ENCODE data around the gene CGN. TPM values are rescaled to one million over a fixed set of nuclear protein-coding genes. Genes with fewer than 3 reads are reported as not detected.

The CGN gene
- total RNA-seq, 1 donor from 2014 or later, result not detected

DNA sequence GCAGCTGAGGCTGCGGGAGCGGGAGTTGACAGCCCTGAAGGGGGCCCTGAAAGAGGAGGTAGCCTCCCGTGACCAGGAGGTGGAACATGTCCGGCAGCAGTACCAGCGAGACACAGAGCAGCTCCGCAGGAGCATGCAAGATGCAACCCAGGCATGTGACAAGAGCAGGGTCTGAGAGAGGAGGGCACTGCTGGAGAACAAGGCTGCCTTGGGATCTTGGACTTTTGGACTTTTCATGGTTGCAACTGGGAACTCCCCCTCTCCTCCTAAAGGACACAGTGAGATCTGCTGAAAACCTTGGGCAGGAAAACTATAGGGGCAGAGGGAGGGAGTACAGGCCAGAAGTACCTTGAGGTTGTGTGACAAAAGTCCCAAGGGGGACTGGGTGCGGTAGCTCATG lies 13.5 kb downstream of the CGN start:
- Histone ChIP-seq H3K27me3 (no peaks in the 10 kb centered on the region), H3K4me1 (no peaks in the 10 kb centered on the region), H3K4me3 (no peak overlapping the region), H3K9me3 (no peaks in the 10 kb centered on the region), H3K27ac (no peak overlapping the region), H3K36me3 (no peaks in the 10 kb centered on the region)
- intact Hi-C loops (cut with DNase I), result no loop called here
- TF ChIP-seq, protein P1, sequence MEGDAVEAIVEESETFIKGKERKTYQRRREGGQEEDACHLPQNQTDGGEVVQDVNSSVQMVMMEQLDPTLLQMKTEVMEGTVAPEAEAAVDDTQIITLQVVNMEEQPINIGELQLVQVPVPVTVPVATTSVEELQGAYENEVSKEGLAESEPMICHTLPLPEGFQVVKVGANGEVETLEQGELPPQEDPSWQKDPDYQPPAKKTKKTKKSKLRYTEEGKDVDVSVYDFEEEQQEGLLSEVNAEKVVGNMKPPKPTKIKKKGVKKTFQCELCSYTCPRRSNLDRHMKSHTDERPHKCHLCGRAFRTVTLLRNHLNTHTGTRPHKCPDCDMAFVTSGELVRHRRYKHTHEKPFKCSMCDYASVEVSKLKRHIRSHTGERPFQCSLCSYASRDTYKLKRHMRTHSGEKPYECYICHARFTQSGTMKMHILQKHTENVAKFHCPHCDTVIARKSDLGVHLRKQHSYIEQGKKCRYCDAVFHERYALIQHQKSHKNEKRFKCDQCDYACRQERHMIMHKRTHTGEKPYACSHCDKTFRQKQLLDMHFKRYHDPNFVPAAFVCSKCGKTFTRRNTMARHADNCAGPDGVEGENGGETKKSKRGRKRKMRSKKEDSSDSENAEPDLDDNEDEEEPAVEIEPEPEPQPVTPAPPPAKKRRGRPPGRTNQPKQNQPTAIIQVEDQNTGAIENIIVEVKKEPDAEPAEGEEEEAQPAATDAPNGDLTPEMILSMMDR (IDR thresholded peaks at IDR 0.05), result no peak
- no peak for DNase-seq (ENCODE audit: low spot score in 2 of 2)

DNA sequence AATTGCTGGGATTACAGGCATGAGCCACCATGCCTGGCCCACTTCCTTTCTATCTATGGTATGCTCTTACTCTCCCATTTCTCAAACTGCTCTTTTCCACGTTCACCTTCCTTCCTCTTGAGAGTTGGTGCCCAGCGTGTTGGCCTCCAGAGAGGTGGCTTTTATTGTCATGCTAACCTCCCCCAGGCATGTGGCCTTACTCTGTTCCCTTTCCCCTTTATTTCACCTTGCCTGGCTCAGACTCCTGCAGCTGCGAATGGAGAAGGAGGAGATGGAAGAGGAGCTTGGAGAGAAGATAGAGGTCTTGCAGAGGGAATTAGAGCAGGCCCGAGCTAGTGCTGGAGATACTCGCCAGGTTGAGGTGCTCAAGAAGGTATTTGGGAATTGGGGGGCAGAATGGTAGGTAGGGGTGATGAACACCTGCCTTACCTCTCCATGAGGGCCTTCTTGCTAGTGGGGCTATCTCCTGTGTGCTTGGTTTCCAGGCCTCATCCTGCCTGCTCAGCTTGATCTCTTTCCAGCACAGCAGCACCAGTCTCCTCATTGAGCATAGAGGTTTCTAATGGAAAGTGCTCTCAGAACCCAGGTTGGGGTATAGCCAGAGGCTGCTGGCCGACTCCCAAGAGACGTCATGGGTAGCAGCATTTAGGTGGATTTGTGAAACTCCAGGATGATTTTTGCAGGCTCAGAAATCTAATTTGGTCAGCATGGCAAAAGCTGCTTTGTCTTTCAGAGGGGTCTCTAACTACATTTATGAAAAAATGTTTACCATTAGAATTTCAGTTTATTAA lies 15.7 kb downstream of the CGN start:
- TF ChIP-seq, protein P1 (IDR thresholded peaks at IDR 0.05), result no peak
- intact Hi-C loops (cut with DNase I), result no loop called here

DNA sequence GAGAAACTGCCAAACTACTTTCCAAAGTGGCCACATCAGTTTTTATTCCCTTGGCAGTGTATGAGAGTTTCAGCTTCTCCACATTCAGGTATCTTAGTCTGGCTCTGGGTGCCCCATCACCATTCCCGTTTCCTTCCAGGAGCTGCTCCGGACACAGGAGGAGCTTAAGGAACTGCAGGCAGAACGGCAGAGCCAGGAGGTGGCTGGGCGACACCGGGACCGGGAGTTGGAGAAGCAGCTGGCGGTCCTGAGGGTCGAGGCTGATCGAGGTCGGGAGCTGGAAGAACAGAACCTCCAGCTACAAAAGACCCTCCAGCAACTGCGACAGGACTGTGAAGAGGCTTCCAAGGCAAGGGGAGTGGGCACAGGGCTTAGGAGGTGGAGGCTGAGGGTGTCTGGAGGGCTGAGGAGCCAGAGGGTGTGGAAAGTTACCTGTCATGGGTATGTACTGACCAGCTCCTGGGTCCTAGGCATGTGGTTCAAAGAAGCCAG lies 18.1 kb downstream of the CGN start:
- Histone ChIP-seq H3K4me1 (no peaks in the 10 kb centered on the region), H3K36me3 (no peaks in the 10 kb centered on the region), H3K4me3 (no peak overlapping the region), H3K27ac (no peak overlapping the region), H3K27me3 (no peaks in the 10 kb centered on the region), H3K9me3 (no peaks in the 10 kb centered on the region)
- intact Hi-C loops (cut with DNase I), result no loop called here
- DNase-seq (ENCODE audit: low spot score in 2 of 2), result no peak
- TF ChIP-seq, protein P1 (IDR thresholded peaks at IDR 0.05), result no peak

More for the DNA sequence above, 15.7 kb downstream of the CGN start:
- Histone ChIP-seq H3K9me3 (no peaks in the 10 kb centered on the region), H3K4me1 (no peaks in the 10 kb centered on the region), H3K27me3 (no peaks in the 10 kb centered on the region), H3K36me3 (no peaks in the 10 kb centered on the region), H3K4me3 (no peak overlapping the region), H3K27ac (no peak overlapping the region)
- no peak for DNase-seq (ENCODE audit: low spot score in 2 of 2)

DNA sequence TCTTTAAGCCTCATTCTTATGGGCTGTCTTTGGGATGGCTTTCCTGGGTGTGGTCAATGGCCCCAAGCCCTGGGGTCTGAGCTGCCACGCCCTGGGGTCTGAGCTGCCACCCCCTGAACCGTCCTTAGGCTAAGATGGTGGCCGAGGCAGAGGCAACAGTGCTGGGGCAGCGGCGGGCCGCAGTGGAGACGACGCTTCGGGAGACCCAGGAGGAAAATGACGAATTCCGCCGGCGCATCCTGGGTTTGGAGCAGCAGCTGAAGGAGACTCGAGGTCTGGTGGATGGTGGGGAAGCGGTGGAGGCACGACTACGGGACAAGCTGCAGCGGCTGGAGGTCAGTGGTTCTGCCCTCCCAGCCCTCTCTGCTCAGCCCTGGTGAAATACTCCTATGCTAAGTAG lies 18.6 kb downstream of the CGN start:
- Histone ChIP-seq H3K4me1 (no peaks in the 10 kb centered on the region), H3K27ac (no peak overlapping the region), H3K27me3 (no peaks in the 10 kb centered on the region), H3K9me3 (no peaks in the 10 kb centered on the region), H3K36me3 (no peaks in the 10 kb centered on the region), H3K4me3 (no peak overlapping the region)
- TF ChIP-seq, protein P1 (IDR thresholded peaks at IDR 0.05), result no peak
- intact Hi-C loops (cut with DNase I), result loop anchor here (5.0 kb wide), 1 partner anchor 87 kb away; no protein-coding TSS in a partner anchor
- no peak for DNase-seq (ENCODE audit: low spot score in 2 of 2)

DNA sequence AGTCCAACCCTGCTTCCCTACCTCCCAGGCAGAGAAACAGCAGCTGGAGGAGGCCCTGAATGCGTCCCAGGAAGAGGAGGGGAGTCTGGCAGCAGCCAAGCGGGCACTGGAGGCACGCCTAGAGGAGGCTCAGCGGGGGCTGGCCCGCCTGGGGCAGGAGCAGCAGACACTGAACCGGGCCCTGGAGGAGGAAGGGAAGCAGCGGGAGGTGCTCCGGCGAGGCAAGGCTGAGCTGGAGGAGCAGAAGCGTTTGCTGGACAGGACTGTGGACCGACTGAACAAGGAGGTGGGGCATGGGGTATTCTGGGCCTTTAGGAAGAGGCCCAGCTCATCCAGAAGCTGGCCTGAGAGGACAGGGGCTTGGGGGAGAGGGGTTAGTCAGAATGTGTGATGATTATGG lies 19.3 kb downstream of the CGN start:
- H3K9me3 ChIP-seq, result no peaks in the 10 kb centered on the region
- no peak overlapping the region for H3K27ac ChIP-seq
- TF ChIP-seq, protein P1 (IDR thresholded peaks at IDR 0.05), result no peak
- no peak overlapping the region for H3K4me3 ChIP-seq
- intact Hi-C loops (cut with DNase I), result loop anchor here (5.0 kb wide), 1 partner anchor 88 kb away; no protein-coding TSS in a partner anchor
- no peak for DNase-seq (ENCODE audit: low spot score in 2 of 2)
- H3K4me1 ChIP-seq, result no peaks in the 10 kb centered on the region
- no peaks in the 10 kb centered on the region for H3K36me3 ChIP-seq
- no peaks in the 10 kb centered on the region for H3K27me3 ChIP-seq

All from ascending aorta (tissue), 2 donors.